Measurements from ENCODE around the gene MALSU1.

Gene MALSU1

DNA sequence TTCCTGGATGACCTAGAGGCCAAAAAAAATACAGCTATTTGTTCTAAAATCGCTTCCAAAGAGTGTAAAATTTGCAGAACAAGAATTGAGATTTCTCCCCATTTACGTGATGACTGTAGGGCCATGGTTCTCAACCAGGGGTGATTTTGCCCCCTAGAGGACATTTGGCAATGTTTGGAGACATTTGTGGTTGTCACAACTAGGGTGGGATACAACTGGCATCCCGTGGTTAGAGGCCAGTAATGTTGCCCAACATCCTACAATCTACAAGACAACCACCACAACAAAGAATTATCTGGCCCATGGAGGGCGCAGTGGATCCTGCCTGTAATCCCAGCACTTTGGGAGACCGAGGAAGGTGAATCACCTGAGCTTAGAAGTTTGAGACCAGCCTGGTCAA, 22.8 kb upstream of the MALSU1 start:
- TF ChIP-seq POLR2A (IDR thresholded peaks at IDR 0.05; ENCODE audit: low read length) = no peak
- no peak for TF ChIP-seq GATA1 (IDR thresholded peaks at IDR 0.05; ENCODE audit: low read depth, low read length)
- DNase-seq = peak; percentile 42 to 64

DNA sequence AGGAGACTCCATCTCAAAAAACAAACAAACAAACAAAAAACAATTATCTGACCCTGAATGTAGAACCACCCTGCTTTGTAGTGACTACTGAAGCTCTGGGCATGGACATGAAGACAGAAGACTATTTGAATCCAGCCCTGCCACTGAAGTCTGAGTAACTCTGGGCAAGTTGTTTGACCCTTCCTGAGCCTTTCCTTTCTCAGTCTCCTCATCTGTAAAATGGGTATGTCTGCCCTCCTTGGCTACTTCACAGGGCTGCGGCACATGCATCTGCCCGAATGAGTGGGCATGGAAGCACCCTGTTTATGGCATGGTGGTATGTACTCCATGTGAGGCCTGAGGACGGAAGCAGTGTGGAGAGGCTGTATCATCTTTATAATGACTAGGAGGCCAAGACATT, 22.2 kb upstream of the MALSU1 start:
- no peak for DNase-seq
- TF ChIP-seq POLR2A (IDR thresholded peaks at IDR 0.05; ENCODE audit: low read length) (no peak), GATA1 (IDR thresholded peaks at IDR 0.05; ENCODE audit: low read depth, low read length) (no peak)

DNA sequence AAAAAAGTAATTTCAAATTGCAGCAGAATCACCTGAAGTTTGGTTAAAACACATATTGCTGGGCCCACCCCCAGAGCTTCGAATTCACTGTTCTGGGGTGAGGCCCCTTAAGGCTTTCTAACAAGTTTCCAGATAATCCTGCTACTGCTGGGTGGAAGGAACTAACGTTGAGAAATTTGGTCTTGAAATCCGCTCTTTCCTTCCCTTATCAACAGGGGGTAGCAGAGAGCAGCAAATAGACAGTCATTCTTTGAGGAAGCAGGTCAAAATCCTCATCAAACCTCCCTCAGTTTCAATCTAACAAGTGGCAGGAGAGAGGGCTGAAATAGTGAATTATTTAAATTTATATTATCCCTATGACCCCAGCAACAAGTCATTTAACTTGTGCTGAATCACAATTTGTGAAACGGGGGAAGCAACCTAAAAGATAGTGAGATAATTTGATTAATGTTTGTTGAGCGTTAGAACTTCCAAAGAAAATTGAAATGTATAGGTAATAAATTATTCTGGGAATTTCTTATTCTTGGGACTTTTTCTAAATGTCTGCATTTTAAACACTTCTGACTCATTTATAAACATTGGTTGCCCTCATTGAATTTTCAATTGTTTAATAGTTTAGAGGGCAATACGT, 21.7 kb upstream of the MALSU1 start:
- DNase-seq = peak; percentile 73 to 82
- TF ChIP-seq GATA1 (IDR thresholded peaks at IDR 0.05; ENCODE audit: low read depth, low read length) (no peak), POLR2A (IDR thresholded peaks at IDR 0.05; ENCODE audit: low read length) (no peak)

GRCh38 chr7:23279819-23280525, 19.2 kb upstream of the MALSU1 start:
- DNase-seq = no peak
- no peak for TF ChIP-seq GATA1 (IDR thresholded peaks at IDR 0.05; ENCODE audit: low read depth, low read length)
- TF ChIP-seq POLR2A (IDR thresholded peaks at IDR 0.05; ENCODE audit: low read length) = no peak

DNA sequence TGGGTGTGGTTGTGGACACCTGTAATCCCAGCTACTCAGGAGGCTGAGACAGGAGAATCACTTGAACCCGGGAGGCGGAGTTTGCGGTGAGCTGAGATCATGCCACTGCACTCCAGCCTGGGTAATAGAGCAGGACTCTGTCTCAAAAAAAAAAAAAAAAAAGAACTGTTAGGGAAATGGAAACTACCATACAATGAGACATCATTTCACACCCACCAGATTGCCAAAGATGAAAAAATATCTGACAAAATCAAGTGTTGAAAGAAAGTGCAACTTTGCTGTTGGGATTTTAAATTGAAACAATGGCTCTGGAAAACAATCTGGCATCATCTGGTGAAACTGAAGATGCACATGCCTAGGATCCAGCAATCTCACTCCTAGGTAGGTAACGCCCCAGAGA, 16.1 kb upstream of the MALSU1 start:
- TF ChIP-seq POLR2A (IDR thresholded peaks at IDR 0.05; ENCODE audit: low read length) (no peak), GATA1 (IDR thresholded peaks at IDR 0.05; ENCODE audit: low read depth, low read length) (no peak)
- DNase-seq = no peak

DNA sequence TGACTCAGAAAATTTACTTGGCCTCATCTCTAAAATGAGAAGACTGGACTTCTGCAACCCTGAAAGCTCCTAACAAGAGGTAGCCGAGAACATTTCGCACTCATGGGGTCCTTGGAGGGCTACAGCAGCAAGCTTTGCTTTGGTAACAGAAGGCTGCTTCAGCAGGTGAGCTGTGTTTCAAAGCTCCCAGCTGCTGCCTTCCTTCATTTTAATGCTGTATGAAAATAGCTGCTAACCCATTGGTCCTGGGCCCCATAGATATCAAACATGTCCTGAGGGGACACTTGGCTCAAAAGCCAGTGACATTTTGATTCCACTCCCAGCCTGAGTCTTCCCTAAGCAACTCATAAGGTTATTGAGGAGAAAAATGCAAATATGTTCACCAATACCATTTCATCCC, 14.3 kb upstream of the MALSU1 start:
- TF ChIP-seq GATA1 (IDR thresholded peaks at IDR 0.05; ENCODE audit: low read depth, low read length) (no peak), POLR2A (IDR thresholded peaks at IDR 0.05; ENCODE audit: low read length) (no peak)
- DNase-seq = no peak

DNA sequence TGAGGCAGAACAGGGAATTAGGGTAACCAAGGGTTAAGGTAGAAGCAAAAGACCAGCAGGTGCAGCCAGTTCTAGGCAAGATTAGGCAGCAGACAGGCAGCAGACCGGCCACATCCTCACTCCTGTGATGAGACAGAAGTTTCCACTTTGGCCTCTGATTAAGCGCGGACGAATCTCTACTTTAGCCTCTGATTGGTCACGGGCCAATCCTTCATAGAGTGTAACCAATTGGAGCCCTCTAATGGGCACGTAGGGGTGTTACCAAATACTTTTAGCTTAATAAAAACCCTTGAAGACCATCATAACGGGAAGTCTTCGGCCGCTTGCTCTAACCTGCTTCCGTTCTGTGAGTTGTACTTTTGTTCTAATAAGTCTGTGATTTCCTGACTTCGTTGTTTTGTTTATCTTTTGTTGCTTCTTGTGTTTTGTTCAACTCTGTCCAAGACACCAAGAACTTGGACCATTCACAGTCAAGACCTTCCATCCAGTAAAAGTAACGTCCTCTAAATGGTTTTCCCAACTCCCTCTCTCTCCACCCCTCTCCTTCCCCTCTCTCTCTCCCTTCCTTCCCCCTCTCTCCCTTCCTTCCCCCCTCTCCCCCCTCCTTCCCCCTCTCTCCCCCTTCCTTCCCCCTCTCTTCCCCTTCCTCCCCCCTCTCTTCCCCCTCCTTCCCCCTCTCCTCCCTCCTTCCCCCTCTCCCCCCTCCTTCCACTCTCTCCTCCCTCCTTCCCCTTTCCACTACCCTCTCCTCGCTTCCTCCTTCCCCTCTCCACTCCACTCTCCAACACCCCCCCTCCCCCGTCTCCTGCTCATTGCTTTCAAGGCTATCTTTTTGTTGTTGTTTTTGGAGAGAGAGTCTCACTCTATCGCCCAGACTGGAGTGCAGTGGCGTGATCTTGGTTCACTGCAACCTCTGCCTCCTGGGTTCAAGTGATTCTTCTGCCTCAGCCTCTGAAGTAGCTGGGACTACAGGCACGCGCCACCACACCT, 13.2 kb upstream of the MALSU1 start:
- no peak for DNase-seq
- no peak for TF ChIP-seq POLR2A (IDR thresholded peaks at IDR 0.05; ENCODE audit: low read length)
- TF ChIP-seq GATA1 (IDR thresholded peaks at IDR 0.05; ENCODE audit: low read depth, low read length) = no peak

GRCh38 chr7:23287612-23288011, 11.5 kb upstream of the MALSU1 start:
- DNase-seq = no peak
- TF ChIP-seq POLR2A (IDR thresholded peaks at IDR 0.05; ENCODE audit: low read length) (no peak), GATA1 (IDR thresholded peaks at IDR 0.05; ENCODE audit: low read depth, low read length) (no peak)

- DNase-seq = no peak
- TF ChIP-seq POLR2A (IDR thresholded peaks at IDR 0.05; ENCODE audit: low read length) (no peak), GATA1 (IDR thresholded peaks at IDR 0.05; ENCODE audit: low read depth, low read length) (no peak)
Measured at GRCh38 chr7:23290993-23291392, 8.1 kb upstream of the MALSU1 start.

DNA sequence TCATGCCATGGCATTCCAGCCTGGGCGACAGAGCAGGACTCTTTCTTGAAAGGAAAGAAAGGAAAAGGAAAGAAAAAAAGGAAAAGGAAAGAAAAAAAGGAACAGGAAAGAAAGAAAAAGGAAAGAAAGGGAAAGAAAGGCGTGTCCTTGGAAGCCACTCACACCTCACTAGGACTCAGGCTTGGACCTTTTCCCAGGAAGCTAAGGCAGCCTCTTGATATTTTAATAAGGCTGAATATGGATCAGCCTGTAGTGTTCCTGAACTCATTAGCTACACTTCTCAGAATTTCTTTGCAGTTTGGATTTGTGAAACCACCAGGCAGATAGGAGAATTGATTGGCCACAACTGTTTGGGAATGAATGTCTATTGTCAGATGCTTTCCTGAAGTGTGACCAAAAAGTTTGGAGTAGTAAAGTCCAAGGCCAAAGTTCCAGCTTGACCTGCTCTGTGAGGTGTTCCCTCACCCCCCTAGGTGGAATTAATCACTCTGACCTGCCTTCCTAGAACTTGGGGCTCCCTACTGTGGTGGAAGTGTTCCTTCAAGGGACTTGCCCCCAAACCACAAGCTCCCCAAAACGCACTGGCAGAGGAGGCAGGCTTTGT, 7.1 kb upstream of the MALSU1 start:
- TF ChIP-seq POLR2A (IDR thresholded peaks at IDR 0.05; ENCODE audit: low read length) = no peak
- TF ChIP-seq GATA1 (IDR thresholded peaks at IDR 0.05; ENCODE audit: low read depth, low read length) = no peak
- no peak for DNase-seq

- no peak for DNase-seq
- TF ChIP-seq GATA1 (IDR thresholded peaks at IDR 0.05; ENCODE audit: low read depth, low read length) (no peak), POLR2A (IDR thresholded peaks at IDR 0.05; ENCODE audit: low read length) (no peak)
Measured at GRCh38 chr7:23292623-23293022, 6.5 kb upstream of the MALSU1 start.

DNA sequence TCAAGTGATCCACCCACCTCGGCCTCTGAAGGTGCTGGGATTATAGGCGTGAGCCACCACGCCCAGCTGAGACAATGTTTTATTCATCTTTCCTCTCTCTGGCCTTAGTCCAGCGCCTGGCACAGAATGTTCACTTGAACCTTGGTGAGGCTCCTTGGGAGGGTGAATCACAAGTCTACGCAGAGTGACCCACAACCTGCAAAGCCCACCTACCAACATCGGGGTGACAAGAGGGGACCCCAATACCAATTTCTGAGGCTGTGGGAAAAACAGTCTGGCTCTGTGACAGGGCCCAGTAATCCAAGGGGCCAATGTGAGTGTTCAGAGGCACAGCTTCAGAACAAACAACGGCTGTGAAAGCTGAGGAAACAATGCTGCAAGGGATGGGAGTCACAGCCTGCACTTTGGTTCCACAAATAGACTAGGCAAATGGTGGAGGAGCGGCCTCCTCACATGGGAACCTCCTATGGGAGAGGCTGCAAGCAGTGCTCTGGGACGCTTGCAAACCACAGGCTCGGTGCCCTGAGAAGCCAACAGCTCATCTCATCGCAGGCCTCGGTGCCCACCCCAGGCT, 5.6 kb upstream of the MALSU1 start:
- no peak for TF ChIP-seq POLR2A (IDR thresholded peaks at IDR 0.05; ENCODE audit: low read length)
- no peak for TF ChIP-seq GATA1 (IDR thresholded peaks at IDR 0.05; ENCODE audit: low read depth, low read length)
- DNase-seq = no peak
